ES-I3 (cell line): Measurements from ENCODE around the gene ZNF646.

Source experiments
- H3K36me3 ChIP-seq: 2 replicates; pipeline ENCODE4 v1.6.1; 2013; ENCODE audit warnings: mild to moderate bottlenecking, low read length, control low read depth, moderate library complexity; ENCODE audit not compliant: insufficient read depth
- H3K4me1 ChIP-seq: 2 replicates; pipeline ENCODE4 v1.6.1; 2013; ENCODE audit warnings: mild to moderate bottlenecking, control low read depth, low read length; ENCODE audit not compliant: insufficient read depth
- H3K9ac ChIP-seq: 2 replicates; pipeline ENCODE4 v1.6.1; 2013; ENCODE audit warnings: low read depth, mild to moderate bottlenecking, low read length, moderate library complexity
- H3K9me3 ChIP-seq: 2 replicates; pipeline ENCODE4 v1.6.1; 2013; ENCODE audit warnings: mild to moderate bottlenecking, low read length, moderate library complexity; ENCODE audit not compliant: control insufficient read depth, insufficient read depth

Gene ZNF646

DNA sequence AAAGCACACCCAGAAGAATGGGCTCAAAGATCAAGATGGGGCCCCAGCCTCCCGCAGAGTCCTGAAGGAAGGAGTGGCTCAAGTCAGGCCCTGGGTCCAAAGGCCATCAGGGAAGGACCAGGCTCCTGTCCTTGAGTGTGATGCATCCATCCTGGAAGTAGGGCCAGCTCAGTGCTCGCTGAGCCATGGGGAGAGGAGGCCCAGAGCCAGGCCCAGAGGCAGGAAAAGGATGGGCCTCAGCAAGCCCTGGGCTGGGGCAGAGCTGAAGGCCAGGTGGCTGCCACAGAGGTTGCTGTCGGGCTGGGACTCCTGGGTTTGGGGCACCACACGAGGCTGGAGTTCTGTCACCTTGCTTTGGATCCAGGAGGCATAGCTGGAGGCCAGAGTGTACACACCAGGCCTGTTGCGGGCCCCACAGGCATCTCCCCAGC is 57.6 kb downstream of the ZNF646 start:
- no peak overlapping the region for H3K9ac ChIP-seq
- H3K9me3 ChIP-seq: no peaks in the 10 kb centered on the region
- peaks cover 12% of the 10 kb centered on the region for H3K4me1 ChIP-seq
- H3K36me3 ChIP-seq: peaks cover 7% of the 10 kb centered on the region; the same call in 1 of the 2 replicates

DNA sequence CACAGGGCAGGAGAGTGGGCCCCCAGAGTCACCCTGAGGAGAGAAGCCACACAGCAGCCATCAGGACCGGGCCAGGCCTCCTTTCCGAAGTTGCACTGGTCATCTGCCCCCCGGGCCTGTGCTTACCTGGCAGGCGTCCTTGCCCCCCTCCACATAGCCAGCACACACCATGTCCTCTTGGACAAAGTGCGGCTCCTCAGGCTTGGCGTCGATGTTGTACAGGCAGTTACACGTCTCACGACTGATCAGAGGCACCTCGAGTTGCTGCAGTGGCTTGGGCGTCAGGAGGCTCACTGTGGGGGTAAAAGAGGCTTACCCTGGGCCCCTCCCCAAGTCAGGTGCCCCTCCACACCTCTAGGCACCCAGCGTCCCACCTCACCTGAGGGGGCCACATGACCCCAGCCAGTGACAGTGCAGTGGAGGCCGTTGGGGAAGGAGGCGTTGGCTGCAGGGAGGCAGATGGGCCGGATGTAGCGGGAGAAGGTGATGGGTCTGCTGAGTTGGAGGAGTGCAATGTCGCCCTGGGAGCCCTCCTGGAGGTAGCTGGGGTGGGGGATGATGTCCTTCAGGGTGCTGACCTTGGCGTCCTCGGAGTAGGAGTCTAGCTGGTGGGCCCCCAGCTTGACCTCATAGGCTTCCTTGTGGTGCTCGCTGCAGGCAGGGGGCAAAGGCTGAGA is 58.2 kb downstream of the ZNF646 start:
- Histone ChIP-seq H3K9ac (no peak overlapping the region), H3K36me3 (peaks cover 1% of the 10 kb centered on the region; the same call in 1 of the 2 replicates), H3K9me3 (no peaks in the 10 kb centered on the region), H3K4me1 (peaks cover 12% of the 10 kb centered on the region)

DNA sequence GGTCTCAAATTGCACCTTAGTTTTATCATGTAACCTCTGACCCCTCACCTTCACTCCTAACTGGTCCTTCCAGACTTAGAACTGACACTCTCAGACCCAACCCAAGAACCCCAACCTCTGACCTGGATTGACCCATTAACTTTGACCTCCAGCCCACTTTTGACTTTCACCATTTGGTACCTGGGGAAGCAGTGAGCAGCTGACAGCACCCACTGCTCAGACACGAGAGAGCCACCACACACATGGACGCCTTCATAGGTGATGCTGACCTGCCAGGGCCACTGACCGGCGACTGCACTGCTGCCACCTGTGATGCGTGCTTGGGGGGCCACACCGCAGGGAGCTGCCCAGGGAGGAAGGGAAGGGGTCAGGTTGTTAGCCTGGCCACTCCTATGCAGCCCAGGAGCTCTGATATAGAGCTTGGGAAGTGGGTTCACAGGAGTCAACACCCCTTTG is 58.9 kb downstream of the ZNF646 start:
- H3K4me1 ChIP-seq: peaks cover 13% of the 10 kb centered on the region
- no peak overlapping the region for H3K9ac ChIP-seq

More for the DNA sequence above, 58.9 kb downstream of the ZNF646 start:
- H3K36me3 ChIP-seq: no peaks in the 10 kb centered on the region
- no peaks in the 10 kb centered on the region for H3K9me3 ChIP-seq
